Fibroblast of the conjunctiva (primary cell): ENCODE measurements around the gene SLC44A3.
"Not testable (repeated sequence)": the region's sequence is repeated elsewhere in the genome, so short reads cannot be mapped to it uniquely, and the experiment has no call there.

ENCODE experiments used
- DNase-seq: peaks from one replicate; pipeline ENCODE4 v3.0.0-alpha.2; 2010; ENCODE audit warnings: low read depth

Gene SLC44A3

DNA sequence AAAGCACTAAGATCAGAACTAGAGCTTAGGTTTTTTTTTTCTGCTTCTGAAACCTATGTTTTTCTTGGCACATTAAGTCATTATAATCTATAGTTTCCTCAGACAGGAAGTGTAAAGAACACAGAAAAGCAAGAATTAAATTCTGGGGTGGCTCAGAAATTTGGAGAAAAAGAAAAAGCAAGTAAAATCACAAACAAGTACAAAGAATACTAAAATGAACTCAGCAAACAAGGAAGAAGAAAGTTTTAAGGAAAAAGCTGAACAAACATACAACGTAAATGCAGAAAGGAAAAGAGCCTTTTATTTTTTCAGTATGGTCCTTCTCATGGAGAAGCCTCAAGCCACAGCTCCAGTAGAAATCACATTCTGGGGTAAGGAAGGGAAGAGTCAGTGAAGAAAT, 115.3 kb downstream of the SLC44A3 start:
- DNase-seq: no peak

- DNase-seq: no peak
These were observed 116.9 kb downstream of the SLC44A3 start for GRCh38 chr1:94936861-94937620.

GRCh38 chr1:94937820-94938219, 117.7 kb downstream of the SLC44A3 start:
- DNase-seq: no peak

DNA sequence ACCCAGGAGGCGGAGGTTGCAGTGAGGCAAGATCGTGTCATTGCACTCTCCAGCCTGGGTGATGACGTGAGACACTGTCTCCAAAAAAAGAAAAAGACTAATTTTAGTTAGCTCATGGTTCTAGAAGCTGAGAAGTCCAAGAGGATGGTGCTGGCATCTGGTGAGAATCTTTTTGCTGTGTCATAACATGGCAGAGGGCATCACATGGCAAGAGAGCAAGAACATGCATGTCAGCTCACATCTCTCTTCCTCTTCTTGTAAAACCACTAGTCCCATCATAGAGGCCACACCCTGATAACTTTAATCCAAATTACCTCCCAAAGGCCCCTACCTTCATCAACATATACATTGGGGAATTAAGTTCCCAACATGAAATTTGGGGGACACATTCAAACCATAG, 120.6 kb downstream of the SLC44A3 start:
- no peak for DNase-seq

DNA sequence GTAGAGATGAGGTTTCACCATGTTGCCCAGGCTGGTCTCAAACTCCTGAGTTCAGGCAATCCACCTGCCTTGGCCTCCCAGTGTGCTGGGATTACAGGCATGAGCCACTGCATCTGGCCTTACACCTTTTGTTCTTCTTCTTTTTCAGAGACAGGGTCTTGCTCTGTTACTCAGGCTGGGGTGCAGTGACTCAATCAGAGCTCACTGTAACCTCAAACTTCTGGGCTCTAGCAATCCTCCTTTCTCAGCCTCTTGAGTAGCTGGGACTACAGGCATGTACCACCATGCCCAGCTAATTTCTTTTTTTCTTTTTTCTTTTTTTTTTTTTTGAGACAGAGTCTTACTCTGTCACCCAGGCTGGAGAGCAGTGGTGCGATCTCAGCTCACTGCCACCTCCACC, 121.3 kb downstream of the SLC44A3 start:
- not testable (repeated sequence) for DNase-seq

DNA sequence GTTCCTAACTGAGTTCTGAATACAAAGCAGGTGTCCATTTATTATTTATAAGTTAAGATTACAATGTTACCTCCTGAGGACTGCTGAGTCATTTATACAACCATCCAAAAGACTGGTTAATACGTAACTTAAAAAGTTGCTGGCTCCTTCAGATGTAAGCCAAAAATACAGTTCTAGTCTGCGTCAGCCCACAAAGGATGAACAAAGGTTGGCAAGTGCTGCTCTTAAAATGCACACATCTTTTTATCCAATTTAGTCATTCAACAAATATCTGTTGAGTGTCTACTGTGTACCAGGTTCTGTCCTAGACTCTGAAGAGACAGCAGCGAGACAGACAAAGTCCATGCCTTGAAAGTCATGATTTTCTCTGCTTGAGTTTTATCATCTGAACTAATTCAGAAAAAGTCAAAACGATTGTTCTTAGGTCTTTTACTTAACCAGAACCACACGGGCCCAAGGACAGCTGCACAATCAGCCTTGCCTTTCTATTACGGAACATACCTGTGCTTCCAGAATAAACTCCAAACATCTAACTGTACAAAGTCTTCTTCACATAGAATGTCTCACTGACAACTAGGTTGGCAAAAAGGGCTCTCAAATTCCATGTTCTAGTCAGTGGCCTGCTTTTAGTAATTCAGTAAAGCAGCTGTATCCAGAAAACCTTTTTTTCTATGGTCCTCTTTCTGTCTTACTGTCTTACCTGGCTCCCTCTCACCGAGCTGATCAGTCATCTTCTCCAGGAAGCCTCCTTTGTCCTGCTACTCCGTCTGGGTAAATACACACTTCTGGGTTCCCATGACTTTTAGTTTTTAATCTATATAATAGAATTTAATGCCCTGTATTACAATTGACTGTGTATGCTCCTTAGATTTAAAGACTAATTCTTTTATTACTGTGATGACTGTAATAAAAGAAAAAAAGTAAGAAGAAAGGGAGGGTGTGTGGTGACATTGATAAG, 122.3 kb downstream of the SLC44A3 start:
- no peak for DNase-seq
